Activated gamma-delta T cell treated with anti-CD3 and anti-CD28 coated beads, Interleukin-2, amount 50 U/mL, for 16 hours (primary cell): ENCODE results near the gene KRTAP12-4.
"Not testable (repeated sequence)": the region's sequence is repeated elsewhere in the genome, so short reads cannot be mapped to it uniquely, and the experiment has no call there.

Experiments used
- DNase-seq: peaks from one replicate; pipeline ENCODE4 v3.0.0-alpha.2; 2020; ENCODE audit warnings: low read depth

The KRTAP12-4 gene

GRCh38 chr21:44632067-44632466 is 22.4 kb downstream of the KRTAP12-4 start:
- DNase-seq: no peak

- no peak for DNase-seq
These were observed 24.0 kb downstream of the KRTAP12-4 start for GRCh38 chr21:44630440-44630839.

- no peak for DNase-seq
These were observed 25.6 kb downstream of the KRTAP12-4 start for GRCh38 chr21:44628707-44629391.

GRCh38 chr21:44627831-44628233 is 26.6 kb downstream of the KRTAP12-4 start:
- DNase-seq: not testable (repeated sequence)

- DNase-seq: not testable (repeated sequence)
These were observed 27.2 kb downstream of the KRTAP12-4 start for GRCh38 chr21:44627181-44627822.

- no peak for DNase-seq
These were observed 27.8 kb downstream of the KRTAP12-4 start, which contains the start of gene KRTAP10-9 for GRCh38 chr21:44626673-44627143. KRTAP10-9 (plus strand) TSS chr21:44627093; CDS start chr21:44627172, 79 bp downstream.

- peak; percentile 12 for DNase-seq
These were observed 28.2 kb downstream of the KRTAP12-4 start for GRCh38 chr21:44626262-44626661.

GRCh38 chr21:44625756-44626155 is 28.7 kb downstream of the KRTAP12-4 start:
- DNase-seq: no peak

- DNase-seq: no peak
These were observed 30.9 kb downstream of the KRTAP12-4 start for GRCh38 chr21:44623575-44623974.

- DNase-seq: no peak
These were observed 34.6 kb downstream of the KRTAP12-4 start for GRCh38 chr21:44619886-44620285.

- peak; percentile 38 for DNase-seq
These were observed 35.5 kb downstream of the KRTAP12-4 start for GRCh38 chr21:44618909-44619308.

GRCh38 chr21:44618504-44618903 is 36.0 kb downstream of the KRTAP12-4 start:
- DNase-seq: no peak

- no peak for DNase-seq
These were observed 37.4 kb downstream of the KRTAP12-4 start for GRCh38 chr21:44617071-44617501.

GRCh38 chr21:44616591-44616926 is 37.9 kb downstream of the KRTAP12-4 start:
- no peak for DNase-seq

- no peak for DNase-seq
These were observed 38.4 kb downstream of the KRTAP12-4 start for GRCh38 chr21:44615911-44616590.

- no peak for DNase-seq
These were observed 39.0 kb downstream of the KRTAP12-4 start for GRCh38 chr21:44615466-44615865.

GRCh38 chr21:44614961-44615391 is 39.5 kb downstream of the KRTAP12-4 start:
- no peak for DNase-seq

GRCh38 chr21:44614161-44614631 is 40.3 kb downstream of the KRTAP12-4 start:
- DNase-seq: no peak

- no peak for DNase-seq
These were observed 40.9 kb downstream of the KRTAP12-4 start for GRCh38 chr21:44613386-44614155.

GRCh38 chr21:44612669-44613229 is 41.7 kb downstream of the KRTAP12-4 start:
- DNase-seq: no peak

- DNase-seq: no peak
These were observed 42.4 kb downstream of the KRTAP12-4 start, which contains the start of gene KRTAP10-8 for GRCh38 chr21:44612029-44612486. KRTAP10-8 (plus strand) TSS chr21:44612079; CDS start chr21:44612101, 22 bp downstream.
